Natural killer cell treated with Interleukin-12 subunit alpha and Interleukin-12 subunit beta and Interleukin-15 and Interleukin-18, amount 100 ng/mL, for 72 hours (primary cell): ENCODE measurements around the gene PTPRN2. TPM values are rescaled to one million over a fixed set of nuclear protein-coding genes. Genes with fewer than 3 reads are reported as not detected.

Experiments
- ATAC-seq, 2 donors: fragments of 150-1000 bp; cut with Tn5 transposase in 1 of 2; sonication (Bioruptor Pico), chemical (Tn5 transposase) in 1 of 2; 2 replicates each; pipeline ENCODE4 v1.10.0; 2021
- DNase-seq: peaks from one replicate; pipeline ENCODE4 v3.0.0; 2022; ENCODE audit warnings: low spot score
- H3K27ac Mint-ChIP-seq, 2 donors: 1 replicate in 1 of 2; 2 replicates in 1 of 2; pipeline ENCODE4 v1.8.0; 2022; ENCODE audit warnings: mixed read lengths in 2 of 2, mild to moderate bottlenecking in 1 of 2, moderate library complexity in 1 of 2
- H3K27me3 Mint-ChIP-seq, 2 donors: 1 replicate in 1 of 2; 2 replicates in 1 of 2; pipeline ENCODE4 v1.8.0; 2022; ENCODE audit warnings: mixed read lengths in 2 of 2
- H3K36me3 Mint-ChIP-seq: one replicate; pipeline ENCODE4 v1.8.0; 2022; ENCODE audit warnings: mixed read lengths
- H3K4me1 Mint-ChIP-seq, 2 donors: 1 replicate in 1 of 2; 2 replicates in 1 of 2; pipeline ENCODE4 v1.8.0; 2022; ENCODE audit warnings: low read depth in 2 of 2, mixed read lengths in 2 of 2, mild to moderate bottlenecking in 1 of 2
- H3K4me3 Mint-ChIP-seq: one replicate; pipeline ENCODE4 v1.8.0; 2022; ENCODE audit warnings: mixed read lengths
- H3K9me3 Mint-ChIP-seq: 2 replicates; pipeline ENCODE4 v1.8.0; 2022; ENCODE audit warnings: mixed read lengths
- total RNA-seq, 2 donors: library from RNA; stranded (reverse); gene quantifications; one replicate each; pipeline ENCODE4 v1.2.3, GENCODE V29; 2022

The PTPRN2 gene
- total RNA-seq, 2 donors from 2014 or later: 0.17 to 0.74 TPM

- Mint-ChIP-seq H3K36me3 (no peaks in the 10 kb centered on the region), H3K27me3 (no peaks in the 10 kb centered on the region), H3K27ac (no peak overlapping the region), H3K9me3 (no peaks in the 10 kb centered on the region), H3K4me1 (no peaks in the 10 kb centered on the region), H3K4me3 (no peak overlapping the region)
- no peak for ATAC-seq
- DNase-seq: no peak
Observed at GRCh38 chr7:158024881-158025280, 562.7 kb downstream of the PTPRN2 start.

GRCh38 chr7:158024351-158024715, 563.3 kb downstream of the PTPRN2 start:
- DNase-seq: no peak
- no peak overlapping the region for H3K4me3 Mint-ChIP-seq
- H3K27ac Mint-ChIP-seq: no peak overlapping the region
- H3K36me3 Mint-ChIP-seq: no peaks in the 10 kb centered on the region
- no peaks in the 10 kb centered on the region for H3K27me3 Mint-ChIP-seq
- H3K9me3 Mint-ChIP-seq: no peaks in the 10 kb centered on the region
- ATAC-seq: no peak
- no peaks in the 10 kb centered on the region for H3K4me1 Mint-ChIP-seq

GRCh38 chr7:158023681-158024350, 563.8 kb downstream of the PTPRN2 start:
- Mint-ChIP-seq H3K4me3 (no peak overlapping the region), H3K27me3 (no peaks in the 10 kb centered on the region), H3K9me3 (no peaks in the 10 kb centered on the region), H3K27ac (no peak overlapping the region), H3K36me3 (no peaks in the 10 kb centered on the region), H3K4me1 (no peaks in the 10 kb centered on the region)
- DNase-seq (no peak), ATAC-seq (no peak)

GRCh38 chr7:158023157-158023556, 564.5 kb downstream of the PTPRN2 start:
- Mint-ChIP-seq H3K9me3 (no peaks in the 10 kb centered on the region), H3K27me3 (no peaks in the 10 kb centered on the region), H3K4me1 (no peaks in the 10 kb centered on the region), H3K36me3 (no peaks in the 10 kb centered on the region), H3K4me3 (no peak overlapping the region), H3K27ac (no peak overlapping the region)
- DNase-seq: no peak
- no peak for ATAC-seq

DNA sequence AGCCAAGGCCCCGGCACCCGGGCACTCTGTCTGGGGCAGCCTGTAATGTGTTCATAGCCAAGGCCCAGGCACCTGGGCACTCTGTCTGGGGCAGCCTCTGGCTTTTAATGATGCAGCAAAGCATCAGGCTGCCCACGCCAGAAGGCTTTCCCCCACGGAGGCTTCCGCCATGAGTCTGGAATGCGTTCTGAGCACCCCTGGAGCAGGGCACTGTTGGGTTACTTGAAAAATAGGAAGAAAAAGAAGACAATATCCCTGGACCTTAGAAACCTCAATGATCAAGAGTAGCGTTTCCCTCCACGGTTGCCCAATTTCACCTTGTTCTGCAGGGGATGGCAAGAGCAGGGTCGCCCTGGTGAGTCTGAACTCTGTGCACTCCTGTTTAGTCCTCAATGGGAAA, 565.0 kb downstream of the PTPRN2 start:
- no peaks in the 10 kb centered on the region for H3K36me3 Mint-ChIP-seq
- H3K27me3 Mint-ChIP-seq: no peaks in the 10 kb centered on the region
- DNase-seq (no peak), ATAC-seq (no peak)
- no peaks in the 10 kb centered on the region for H3K9me3 Mint-ChIP-seq
- H3K27ac Mint-ChIP-seq: no peak overlapping the region
- no peaks in the 10 kb centered on the region for H3K4me1 Mint-ChIP-seq
- H3K4me3 Mint-ChIP-seq: no peak overlapping the region

- DNase-seq (no peak), ATAC-seq (no peak)
- Mint-ChIP-seq H3K9me3 (no peaks in the 10 kb centered on the region), H3K36me3 (no peaks in the 10 kb centered on the region), H3K4me3 (no peak overlapping the region), H3K4me1 (no peaks in the 10 kb centered on the region), H3K27me3 (no peaks in the 10 kb centered on the region), H3K27ac (no peak overlapping the region)
Observed at GRCh38 chr7:158021836-158022235, 565.8 kb downstream of the PTPRN2 start.

DNA sequence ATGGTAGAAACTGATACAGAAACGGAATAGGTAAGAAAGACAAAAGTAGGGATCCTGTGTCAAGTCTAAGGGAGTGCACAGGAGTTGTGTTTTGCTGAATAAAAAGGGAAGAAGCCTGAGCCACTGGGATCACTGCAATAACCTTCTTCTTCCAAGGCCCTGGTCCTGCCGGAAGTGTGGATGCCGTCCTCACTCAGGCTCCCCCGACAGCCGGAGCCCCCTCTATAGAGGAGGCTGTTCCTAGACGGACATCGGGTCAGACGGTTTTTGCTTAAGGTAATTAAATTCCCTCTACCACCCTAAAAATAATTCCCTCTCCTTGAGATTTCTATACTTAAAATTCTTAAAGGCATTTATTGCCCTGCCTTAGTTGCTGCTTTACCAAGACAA, 566.9 kb downstream of the PTPRN2 start:
- Mint-ChIP-seq H3K27ac (no peak overlapping the region), H3K4me1 (no peaks in the 10 kb centered on the region), H3K27me3 (no peaks in the 10 kb centered on the region), H3K4me3 (no peak overlapping the region), H3K9me3 (no peaks in the 10 kb centered on the region), H3K36me3 (no peaks in the 10 kb centered on the region)
- no peak for DNase-seq
- no peak for ATAC-seq

- DNase-seq (no peak), ATAC-seq (peak in 1 of 2 donors; percentile 19)
- no peaks in the 10 kb centered on the region for H3K4me1 Mint-ChIP-seq
- H3K27ac Mint-ChIP-seq: no peak overlapping the region
- H3K4me3 Mint-ChIP-seq: no peak overlapping the region
- no peaks in the 10 kb centered on the region for H3K27me3 Mint-ChIP-seq
- no peaks in the 10 kb centered on the region for H3K36me3 Mint-ChIP-seq
- no peaks in the 10 kb centered on the region for H3K9me3 Mint-ChIP-seq
Observed at GRCh38 chr7:158019726-158020705, 567.6 kb downstream of the PTPRN2 start.

DNA sequence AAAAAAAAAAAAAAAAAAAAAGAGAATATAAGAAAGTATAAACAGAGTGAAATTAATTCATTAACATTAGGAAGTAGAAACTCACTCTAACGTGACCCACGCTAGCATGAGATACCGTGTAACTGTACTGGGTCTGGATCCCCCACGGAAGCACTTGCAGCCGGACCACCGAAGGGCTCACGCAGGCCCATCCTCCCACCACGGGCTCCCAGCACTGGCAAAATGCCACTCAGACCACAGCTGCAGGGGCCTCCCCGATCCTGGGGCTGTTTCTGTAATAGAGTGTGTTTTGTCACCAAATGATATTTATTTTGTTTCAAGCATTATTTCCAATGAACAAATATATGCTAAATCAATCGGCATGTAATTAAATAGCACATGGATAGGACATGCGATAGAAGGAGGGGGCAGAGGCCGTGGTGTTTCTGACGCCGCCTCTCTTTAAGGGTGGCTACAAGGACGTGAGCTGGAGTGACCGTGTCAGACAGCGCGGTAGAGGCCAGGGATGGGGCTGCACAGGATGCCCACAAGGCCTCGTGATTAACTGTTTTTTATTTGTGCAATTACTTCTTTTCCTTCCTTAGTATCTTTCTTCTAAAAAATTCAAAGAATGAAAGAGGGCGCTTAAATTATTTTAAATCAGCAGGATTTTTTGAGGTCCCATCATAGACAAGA, 568.5 kb downstream of the PTPRN2 start:
- no peak for ATAC-seq
- Mint-ChIP-seq H3K4me3 (no peak overlapping the region), H3K4me1 (no peaks in the 10 kb centered on the region), H3K27me3 (no peaks in the 10 kb centered on the region), H3K27ac (no peak overlapping the region), H3K9me3 (no peaks in the 10 kb centered on the region), H3K36me3 (no peaks in the 10 kb centered on the region)
- no peak for DNase-seq

DNA sequence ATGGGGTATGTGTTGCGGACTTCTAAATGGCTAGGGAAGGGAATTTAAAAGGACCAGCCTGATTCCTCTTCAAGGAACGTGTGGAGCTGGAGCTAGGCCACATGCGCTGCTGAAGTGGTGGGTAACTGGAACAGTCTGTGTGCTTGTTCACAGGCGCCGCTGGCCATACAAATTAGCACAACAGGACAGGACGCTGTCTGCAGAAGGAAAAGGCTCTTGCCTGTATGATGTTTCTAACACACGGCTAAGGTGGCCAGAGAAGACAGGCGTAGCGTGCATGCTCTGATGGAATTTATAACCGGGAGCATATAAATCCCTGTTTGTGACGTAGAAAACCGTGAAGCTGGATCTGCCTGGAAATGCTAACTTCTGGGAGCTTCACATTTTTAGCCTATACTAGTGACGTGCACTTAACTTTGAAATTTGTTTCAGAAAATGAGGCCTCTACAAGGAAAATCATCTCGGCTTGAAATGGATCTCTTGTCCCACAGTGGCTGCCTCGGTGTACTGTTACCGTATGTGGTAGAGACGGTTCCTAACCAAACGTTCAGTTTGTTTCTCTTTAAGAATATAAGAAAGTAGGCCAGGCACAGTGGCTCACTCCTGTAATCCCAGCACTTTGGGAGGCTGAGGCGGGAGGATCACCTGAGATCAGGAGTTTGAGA, 569.4 kb downstream of the PTPRN2 start:
- Mint-ChIP-seq H3K4me3 (no peak overlapping the region), H3K36me3 (no peaks in the 10 kb centered on the region), H3K9me3 (no peaks in the 10 kb centered on the region), H3K4me1 (no peaks in the 10 kb centered on the region), H3K27ac (no peak overlapping the region), H3K27me3 (no peaks in the 10 kb centered on the region)
- no peak for DNase-seq
- no peak for ATAC-seq

DNA sequence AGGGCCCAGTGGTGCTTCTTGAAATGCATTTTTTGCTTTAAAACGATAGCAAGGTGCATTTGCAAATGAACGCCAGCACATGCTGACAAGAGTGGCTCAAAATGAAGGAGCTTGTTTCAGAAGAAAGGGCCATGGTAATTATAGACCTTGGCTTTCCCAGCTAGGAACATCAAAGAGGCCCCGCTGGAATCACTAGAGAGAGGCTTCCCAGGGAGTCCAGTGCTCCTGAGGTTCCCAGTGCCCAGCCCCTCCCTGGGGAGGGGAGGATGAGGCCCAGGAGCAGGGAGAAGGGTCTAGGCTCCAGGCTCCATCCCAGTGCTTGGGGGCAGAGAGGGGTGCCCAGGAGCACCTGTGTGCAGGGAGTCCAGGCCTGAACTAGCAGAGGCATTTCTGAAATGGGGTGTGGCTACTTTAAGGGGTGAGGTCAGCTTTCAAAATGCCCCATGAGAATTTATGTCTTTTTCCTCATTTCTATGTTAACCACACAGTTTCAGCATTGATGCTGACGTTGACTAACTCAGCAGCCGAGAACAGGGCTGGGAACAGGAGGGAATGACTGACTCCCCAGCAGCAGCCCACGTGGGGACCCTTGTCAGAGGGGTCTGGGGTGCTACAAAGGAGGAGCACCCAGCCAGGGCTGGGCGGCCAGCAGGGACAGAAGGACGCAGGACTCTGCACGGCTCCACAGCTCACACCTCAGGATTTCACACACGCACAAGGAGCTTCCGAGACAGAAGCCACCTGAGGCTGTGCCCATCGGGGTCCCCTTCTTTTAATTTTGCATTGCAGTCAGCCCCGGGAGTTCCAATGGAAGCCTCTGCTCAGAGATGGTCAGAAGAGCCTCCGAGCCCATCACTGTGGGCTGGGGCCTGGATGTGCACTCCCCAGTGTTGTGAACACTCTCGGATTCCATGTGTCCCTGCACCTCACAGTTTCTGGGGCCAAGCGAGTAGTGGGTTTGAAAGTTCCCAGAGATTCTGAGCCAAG, 570.2 kb downstream of the PTPRN2 start:
- H3K4me1 Mint-ChIP-seq: no peaks in the 10 kb centered on the region
- ATAC-seq: no peak
- no peaks in the 10 kb centered on the region for H3K9me3 Mint-ChIP-seq
- no peak overlapping the region for H3K4me3 Mint-ChIP-seq
- H3K36me3 Mint-ChIP-seq: no peaks in the 10 kb centered on the region
- no peak for DNase-seq
- H3K27ac Mint-ChIP-seq: no peak overlapping the region
- no peaks in the 10 kb centered on the region for H3K27me3 Mint-ChIP-seq

DNA sequence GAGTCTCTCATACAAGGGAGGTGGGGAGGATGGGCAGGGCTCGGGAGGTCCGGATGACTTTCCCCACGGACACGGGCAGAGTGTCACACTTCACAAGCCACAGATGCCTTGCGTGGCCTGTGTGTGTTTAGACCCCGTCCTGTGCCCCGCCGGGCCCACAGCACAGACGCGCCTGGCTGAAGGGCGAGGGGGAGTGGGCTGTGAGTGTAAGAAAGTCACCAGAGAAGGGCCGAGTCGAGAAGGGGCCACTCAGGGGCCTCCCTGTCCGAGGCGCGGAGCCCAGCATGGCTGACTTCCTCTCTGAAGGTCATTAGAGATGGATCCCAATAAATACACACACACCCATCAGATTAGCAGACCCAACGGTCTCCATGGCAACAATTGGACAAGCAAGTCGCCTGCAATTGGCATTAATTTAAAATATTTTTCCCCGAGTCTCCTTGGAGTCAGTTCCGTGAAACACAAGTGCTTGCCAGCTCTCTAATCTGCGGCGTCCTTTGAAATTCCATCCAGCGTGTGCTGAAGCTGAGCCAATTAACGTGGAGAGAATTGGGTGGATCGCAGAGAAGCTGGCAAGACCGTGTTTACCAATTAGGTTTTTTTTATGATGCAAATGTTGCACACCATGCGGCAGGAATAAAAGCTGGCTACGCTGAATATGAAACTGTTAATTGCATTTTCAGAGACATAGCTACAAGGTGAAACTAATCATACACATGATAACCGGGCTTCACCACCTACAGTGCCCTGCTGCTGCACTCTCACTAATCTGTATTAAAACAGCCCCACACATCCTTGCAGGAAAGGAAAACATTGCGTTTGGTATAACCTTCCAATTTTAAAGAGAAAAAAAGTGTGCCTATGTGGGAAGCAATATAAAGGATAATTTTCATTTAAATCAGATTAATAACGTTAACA, 571.2 kb downstream of the PTPRN2 start:
- no peak for ATAC-seq
- H3K36me3 Mint-ChIP-seq: no peaks in the 10 kb centered on the region
- no peaks in the 10 kb centered on the region for H3K27me3 Mint-ChIP-seq
- H3K4me1 Mint-ChIP-seq: no peaks in the 10 kb centered on the region
- DNase-seq: no peak
- no peaks in the 10 kb centered on the region for H3K9me3 Mint-ChIP-seq
- no peak overlapping the region for H3K27ac Mint-ChIP-seq
- no peak overlapping the region for H3K4me3 Mint-ChIP-seq
